GM21390 (cell line): Measurements from ENCODE around the gene SEC22C.

Experiments used
- ATAC-seq: cut with Tn5 transposase; IDR thresholded peaks from one replicate; pipeline ENCODE4 v1.9.1; 2021; ENCODE audit not compliant: unreplicated experiment

SEC22C gene

GRCh38 chr3:42539871-42540714 lies 41.7 kb downstream of the SEC22C start:
- no peak for ATAC-seq

GRCh38 chr3:42537350-42537749 lies 44.4 kb downstream of the SEC22C start:
- no peak for ATAC-seq

GRCh38 chr3:42535981-42536784 lies 45.6 kb downstream of the SEC22C start:
- ATAC-seq: peak; percentile 57

- no peak for ATAC-seq
Observed at GRCh38 chr3:42533161-42533897, 48.4 kb downstream of the SEC22C start.

GRCh38 chr3:42532229-42532628 lies 49.5 kb downstream of the SEC22C start:
- ATAC-seq: no peak

GRCh38 chr3:42531470-42531869 lies 50.3 kb downstream of the SEC22C start:
- ATAC-seq: no peak

- ATAC-seq: no peak
Observed at GRCh38 chr3:42530073-42530472, 51.7 kb downstream of the SEC22C start.

GRCh38 chr3:42529468-42529867 lies 52.3 kb downstream of the SEC22C start:
- no peak for ATAC-seq

GRCh38 chr3:42527368-42527917 lies 54.3 kb downstream of the SEC22C start:
- ATAC-seq: no peak

- no peak for ATAC-seq
Observed at GRCh38 chr3:42526616-42527367, 55.0 kb downstream of the SEC22C start.

GRCh38 chr3:42525736-42526345 lies 55.9 kb downstream of the SEC22C start:
- ATAC-seq: no peak

- no peak for ATAC-seq
Observed at GRCh38 chr3:42525212-42525611, 56.6 kb downstream of the SEC22C start.

- no peak for ATAC-seq
Observed at GRCh38 chr3:42524751-42525150, 57.0 kb downstream of the SEC22C start.

- no peak for ATAC-seq
Observed at GRCh38 chr3:42520906-42521305, 60.9 kb downstream of the SEC22C start.

- no peak for ATAC-seq
Observed at GRCh38 chr3:42520336-42520735, 61.4 kb downstream of the SEC22C start.

- ATAC-seq: no peak
Observed at GRCh38 chr3:42519568-42519962, 62.2 kb downstream of the SEC22C start.

- no peak for ATAC-seq
Observed at GRCh38 chr3:42518800-42519567, 62.8 kb downstream of the SEC22C start.

GRCh38 chr3:42517117-42517516 lies 64.7 kb downstream of the SEC22C start:
- ATAC-seq: no peak

- ATAC-seq: no peak
Observed at GRCh38 chr3:42516443-42516842, 65.3 kb downstream of the SEC22C start.
